ENCODE results near the gene POTEE.
"Not testable (repeated sequence)": the region's sequence is repeated elsewhere in the genome, so short reads cannot be mapped to it uniquely, and the experiment has no call there.

The POTEE gene

GRCh38 chr2:131209030-131209772 is at the start of gene POTEE:
Gene POTEE (plus strand): TSS chr2:131209536. CDS start chr2:131218403, 8,867 bp downstream.
- not testable (repeated sequence) for DNase-seq (ENCODE audit: extremely low read depth, low read depth)

GRCh38 chr2:131165562-131165961 is 43.8 kb upstream of the POTEE start:
- not testable (repeated sequence) for DNase-seq (ENCODE audit: extremely low read depth, low read depth)

DNA sequence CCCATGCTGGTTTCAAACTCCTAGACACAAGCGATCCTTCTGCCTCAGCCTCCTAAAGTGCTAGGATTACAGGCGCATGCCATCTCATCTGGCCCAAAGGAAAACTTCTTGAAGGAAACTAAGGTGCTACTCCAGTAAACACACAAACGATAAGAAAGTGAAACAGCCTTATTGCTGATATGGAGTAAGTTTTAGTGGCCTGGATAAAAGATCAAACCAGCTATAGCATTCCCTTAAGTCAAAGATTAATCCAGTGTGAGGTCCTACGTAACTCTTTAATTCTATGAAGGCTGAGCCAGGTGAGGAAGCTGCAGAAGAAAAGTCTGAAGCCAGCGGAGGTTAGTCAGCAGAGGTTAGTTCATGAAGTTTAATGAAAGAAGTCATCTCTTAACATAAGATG is 40.8 kb upstream of the POTEE start:
- no peak for TF ChIP-seq CTCF (IDR thresholded peaks at IDR 0.05; ENCODE audit: low read depth, low read length)
- no peak for DNase-seq (ENCODE audit: extremely low read depth, low read depth)

DNA sequence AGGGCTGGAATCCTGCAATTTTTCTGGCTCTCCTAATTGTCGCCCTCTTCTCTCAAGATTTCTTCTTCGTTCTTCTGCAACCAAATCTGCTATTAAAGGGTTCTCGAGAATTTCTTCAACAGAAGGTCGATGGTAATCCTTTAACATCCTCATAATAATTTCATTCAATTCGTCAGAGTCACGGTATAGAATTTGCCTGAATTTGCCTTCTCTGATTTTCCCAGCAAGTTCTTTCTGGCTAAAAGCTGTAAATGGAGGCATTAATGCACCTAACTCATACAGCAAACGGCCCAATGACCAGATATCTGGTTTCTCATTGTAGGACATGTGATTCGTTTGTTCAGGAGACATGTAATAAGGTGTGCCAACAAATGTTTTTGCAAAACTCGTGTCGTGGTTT is 31.3 kb upstream of the POTEE start:
- not testable (repeated sequence) for DNase-seq (ENCODE audit: extremely low read depth, low read depth)

DNA sequence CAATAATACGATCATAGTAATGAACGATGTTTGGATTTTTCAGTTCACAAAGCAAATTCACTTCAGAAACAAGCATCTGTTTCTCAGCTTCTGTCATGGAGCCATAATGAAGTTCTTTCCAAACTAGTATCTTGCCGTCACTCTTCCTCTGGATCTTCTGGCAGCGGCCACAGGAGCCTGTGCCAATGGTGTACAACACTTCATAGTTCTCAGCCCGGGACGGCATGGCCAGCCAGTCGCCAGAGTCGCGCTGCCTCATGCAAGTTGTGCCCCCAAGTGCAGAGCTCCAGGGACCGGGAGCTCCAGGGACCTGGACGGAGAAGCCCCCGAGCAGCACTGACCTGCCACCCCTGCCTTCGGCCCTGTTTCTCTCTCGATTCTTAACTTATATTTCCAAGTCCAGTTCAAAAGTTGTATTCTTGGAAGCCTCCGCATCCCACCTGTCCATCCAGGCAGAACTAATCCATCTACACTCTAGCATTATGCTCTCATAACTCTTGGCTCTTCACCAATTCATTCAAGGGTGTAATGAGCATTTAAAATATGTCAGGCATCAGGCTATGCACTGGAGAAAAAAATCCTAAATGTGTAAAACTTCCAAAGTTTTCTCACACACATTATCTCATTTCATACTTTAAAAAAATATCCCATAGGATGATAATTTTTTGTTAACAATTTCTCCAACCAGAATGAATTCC is 30.5 kb upstream of the POTEE start:
- not testable (repeated sequence) for DNase-seq (ENCODE audit: extremely low read depth, low read depth)

DNA sequence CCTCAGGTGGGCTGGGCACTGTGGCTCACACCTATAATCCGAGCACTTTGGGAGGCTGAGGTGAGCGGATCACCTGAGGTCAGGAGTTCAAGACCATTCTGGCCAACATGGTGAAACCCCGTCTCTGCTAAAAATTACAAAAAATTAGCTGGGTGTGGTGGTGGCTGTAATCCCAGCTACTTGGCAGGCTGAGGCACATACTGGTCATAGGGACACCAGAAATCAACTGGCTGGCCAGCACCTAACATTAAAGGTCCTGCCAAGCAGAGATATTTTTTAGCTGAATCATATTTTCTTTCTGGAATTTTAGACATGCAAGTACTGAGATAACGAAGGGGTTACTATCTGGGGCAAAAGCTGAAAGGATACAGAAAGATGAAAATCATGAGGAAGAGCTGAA is 27.9 kb upstream of the POTEE start:
- peak; percentile 4 for DNase-seq (ENCODE audit: extremely low read depth, low read depth)

DNA sequence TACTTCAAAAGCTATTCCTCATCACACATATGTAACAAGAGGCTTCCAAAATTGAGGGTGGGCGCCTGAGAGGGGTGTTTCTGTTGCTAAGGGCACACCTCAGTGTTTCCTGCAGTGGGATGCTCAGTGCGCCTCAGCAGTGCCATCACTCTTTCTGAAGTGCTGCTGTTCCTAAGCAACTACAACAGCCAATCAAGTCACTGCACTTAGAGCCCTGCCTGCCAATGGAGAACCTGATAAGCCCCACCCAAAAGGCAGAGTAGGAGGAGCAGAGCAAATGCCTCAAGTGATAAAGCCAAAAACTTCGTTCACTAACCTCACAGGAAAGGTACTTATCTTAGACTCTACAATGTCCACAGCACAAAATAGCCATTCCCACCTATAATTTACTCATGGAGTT is 15.9 kb upstream of the POTEE start:
- DNase-seq (ENCODE audit: extremely low read depth, low read depth), result not testable (repeated sequence)

DNA sequence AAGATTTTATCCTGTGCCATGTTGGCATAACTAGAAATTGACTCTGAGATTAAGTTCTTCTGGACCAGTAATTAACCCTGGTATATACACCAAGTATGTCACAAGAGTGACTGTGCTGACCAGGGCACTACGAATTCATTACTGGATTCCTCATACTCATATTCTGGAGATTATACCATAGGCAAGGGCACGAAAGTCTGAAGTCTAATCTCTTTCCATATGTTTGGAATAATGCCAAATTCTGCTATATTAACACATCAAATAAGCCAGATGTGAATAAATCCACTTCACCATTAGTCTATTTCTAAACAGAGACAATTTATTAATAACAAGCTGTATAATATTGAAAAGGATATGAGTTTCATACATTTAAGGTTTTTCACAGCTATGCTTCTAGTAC is 13.2 kb upstream of the POTEE start:
- DNase-seq (ENCODE audit: extremely low read depth, low read depth), result not testable (repeated sequence)

DNA sequence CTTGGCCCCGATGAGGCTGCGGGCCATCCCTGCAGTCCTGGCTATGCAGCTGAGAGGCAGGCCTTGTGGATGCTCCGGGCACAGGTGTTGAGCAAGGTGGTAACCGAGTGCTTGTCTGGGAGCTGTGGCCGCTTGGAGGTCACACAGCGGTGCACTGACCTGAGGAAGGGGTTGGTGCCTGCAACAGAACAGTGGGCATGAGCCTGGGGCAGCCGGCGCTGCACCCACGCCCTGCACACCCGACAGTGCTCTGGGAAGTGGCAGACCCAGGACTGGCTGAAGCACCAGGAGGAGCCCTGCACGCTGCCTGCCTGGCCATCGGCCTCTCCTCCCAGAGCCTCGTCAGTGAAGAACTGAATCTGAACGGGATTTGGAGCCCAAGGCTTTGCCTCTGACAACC is 8.2 kb upstream of the POTEE start:
- no peak for TF ChIP-seq CTCF (IDR thresholded peaks at IDR 0.05; ENCODE audit: low read depth, low read length)
- DNase-seq (ENCODE audit: extremely low read depth, low read depth), result no peak

- DNase-seq (ENCODE audit: extremely low read depth, low read depth), result not testable (repeated sequence)
These were observed 1.5 kb upstream of the POTEE start for GRCh38 chr2:131207839-131208238.

DNA sequence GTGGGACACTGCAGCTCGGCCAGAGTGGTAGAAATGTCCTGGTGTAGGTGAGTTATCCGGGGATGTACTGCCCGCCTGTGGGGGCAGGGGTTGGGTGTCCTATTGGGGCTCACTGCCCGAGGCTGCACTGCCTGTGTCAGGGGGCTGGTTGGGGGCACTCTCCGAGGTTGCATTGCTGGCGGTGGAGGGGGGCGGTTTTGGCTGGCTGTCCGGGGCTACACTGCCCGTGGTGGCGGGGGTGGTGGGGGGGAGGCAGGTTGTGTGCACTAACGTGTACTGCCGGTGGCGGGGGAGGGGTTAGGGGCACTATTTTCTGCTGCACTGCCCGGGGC is 403 bp downstream of the POTEE start:
- DNase-seq (ENCODE audit: extremely low read depth, low read depth), result not testable (repeated sequence)

DNA sequence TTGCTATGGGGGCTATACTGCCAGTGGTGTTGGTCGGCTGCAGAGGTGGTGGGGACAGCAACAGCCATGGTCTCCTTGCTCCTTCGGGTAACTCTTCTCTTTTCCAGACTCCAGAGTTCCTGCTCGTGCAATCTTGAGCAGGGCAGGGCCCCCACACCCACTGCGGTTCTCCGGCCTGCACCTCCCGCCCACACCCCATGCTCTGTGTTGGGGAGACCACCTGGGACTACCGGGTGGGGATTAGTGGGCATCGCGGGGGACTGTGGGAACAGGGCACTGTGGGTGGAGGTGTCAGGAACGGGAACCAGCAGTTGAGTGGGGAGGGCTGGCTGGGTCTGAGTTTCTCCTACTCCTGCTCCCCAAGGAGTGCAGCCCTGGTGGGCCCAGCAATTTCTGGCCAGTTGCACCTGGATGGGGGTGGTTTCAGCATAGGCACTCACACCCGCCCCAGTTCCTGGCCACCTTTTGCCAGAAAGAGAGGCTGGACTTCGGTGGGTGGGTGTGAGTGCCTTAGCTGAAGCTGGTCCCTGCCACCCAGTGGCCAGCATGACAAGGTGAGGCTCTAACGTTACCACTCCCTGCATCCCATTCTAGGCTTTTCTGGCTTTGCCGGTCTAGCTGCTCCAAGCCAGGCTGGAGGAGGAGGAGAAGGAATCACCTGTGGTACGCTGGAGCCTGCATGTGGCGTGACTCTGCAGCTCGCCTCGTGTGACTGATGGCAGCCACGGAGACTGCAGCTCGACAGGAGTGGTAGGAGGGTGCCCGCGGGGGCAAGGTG is 1.3 kb downstream of the POTEE start:
- not testable (repeated sequence) for DNase-seq (ENCODE audit: extremely low read depth, low read depth)

- DNase-seq (ENCODE audit: extremely low read depth, low read depth), result not testable (repeated sequence)
These were observed 8.1 kb downstream of the POTEE start for GRCh38 chr2:131217238-131217986.

DNA sequence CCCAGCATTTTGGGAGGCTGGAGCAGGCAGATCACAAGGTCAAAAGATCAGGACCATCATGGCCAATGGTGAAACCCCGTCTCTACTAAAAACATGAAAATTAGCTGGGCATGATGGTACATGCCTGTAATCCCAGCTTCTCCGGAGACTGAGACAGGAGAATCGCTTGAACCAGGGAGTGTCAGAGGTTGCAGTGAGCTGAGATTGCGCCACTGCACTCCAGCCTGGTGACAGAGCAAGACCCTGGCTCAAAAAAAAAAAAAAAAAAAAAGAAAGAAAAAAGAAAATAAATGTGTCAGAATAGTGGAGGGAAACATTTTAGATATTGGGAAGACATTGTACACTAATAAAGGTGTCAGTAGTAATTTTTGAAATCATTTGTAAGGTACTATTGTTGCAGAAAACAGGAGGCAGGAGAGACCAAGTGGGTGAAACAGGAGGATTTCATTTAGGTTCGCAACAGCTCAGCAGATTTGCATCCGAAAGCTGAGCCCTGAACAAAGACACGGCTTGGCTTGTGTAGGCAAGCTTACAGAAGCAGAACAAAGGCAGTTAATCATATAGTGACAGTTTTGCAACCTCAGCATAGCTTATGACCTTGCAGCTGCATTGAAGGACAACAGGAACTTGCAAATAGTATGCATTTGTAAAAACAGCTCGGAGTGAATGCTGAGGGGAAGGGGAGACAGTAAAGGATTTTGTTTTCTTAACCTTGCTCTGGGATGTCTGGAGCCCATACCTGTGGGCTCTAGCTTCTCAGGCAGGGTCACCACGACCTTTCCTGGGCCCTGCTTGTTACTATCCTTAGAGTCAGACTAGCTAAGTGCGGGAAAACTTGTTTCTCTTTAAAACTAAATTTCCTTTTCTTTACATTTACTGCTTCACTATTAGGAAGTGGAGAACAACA is 26.5 kb downstream of the POTEE start:
- DNase-seq (ENCODE audit: extremely low read depth, low read depth), result not testable (repeated sequence)

Measured in AG09319 (cell line).